SK-N-MC (cell line): ENCODE results near the gene SMIM23.

Experiments used
- DNase-seq: peaks from one replicate; pipeline ENCODE4 v3.0.0-alpha.2; 2011; ENCODE audit warnings: low read depth, low spot score
- H3K27ac ChIP-seq: fragments of 200-600 bp; sonication (generic); 2 replicates; pipeline ENCODE4 v1.5.1; 2016; ENCODE audit warnings: mixed run types
- H3K36me3 ChIP-seq: fragments of 200-600 bp; sonication (generic); 2 replicates; pipeline ENCODE4 v1.6.1; 2017; ENCODE audit warnings: antibody characterized with exemption, low read length, mixed read lengths; ENCODE audit not compliant: insufficient read depth
- H3K4me3 ChIP-seq: fragments of 200-600 bp; sonication (generic); 2 replicates; pipeline ENCODE4 v1.5.1; 2016
- H3K9ac ChIP-seq: fragments of 200-600 bp; sonication (generic); 2 replicates; pipeline ENCODE4 v1.8.0; 2017; ENCODE audit warnings: mixed run types, mixed read lengths; ENCODE audit not compliant: insufficient read length
- H3K9me3 ChIP-seq: fragments of 200-600 bp; sonication (generic); 2 replicates; pipeline ENCODE4 v1.6.1; 2017; ENCODE audit warnings: low read depth, mild to moderate bottlenecking, antibody characterized with exemption, low read length, moderate library complexity, mixed read lengths
- EZH2 ChIP-seq: fragments of 200-600 bp; sonication (generic); IDR thresholded peaks from one replicate; pipeline ENCODE4 v1.6.1; 2017; ENCODE audit warnings: antibody characterized with exemption
- FOXP2 ChIP-seq: optimal IDR thresholded peaks from 2 replicates; pipeline ENCODE3; 2011; ENCODE audit warnings: mild to moderate bottlenecking, moderate library complexity; ENCODE audit not compliant: insufficient read depth; ENCODE audit errors: extremely low read length, control extremely low read depth
- POLR2AphosphoS5 ChIP-seq: IDR thresholded peaks from 2 replicates; pipeline ENCODE4 v1.6.1; 2012; ENCODE audit warnings: mild to moderate bottlenecking, low read depth, low read length, borderline replicate concordance

The SMIM23 gene

GRCh38 chr5:171813270-171813669 lies 27.7 kb downstream of the SMIM23 start:
- no peak for DNase-seq
- H3K36me3 ChIP-seq, result no peaks in the 10 kb centered on the region
- H3K27ac ChIP-seq, result no peak overlapping the region
- no peak for TF ChIP-seq POLR2AphosphoS5
- no peak for TF ChIP-seq FOXP2
- TF ChIP-seq EZH2, result no peak
- H3K4me3 ChIP-seq, result no peak overlapping the region
- no peaks in the 10 kb centered on the region for H3K9me3 ChIP-seq
- no peak overlapping the region for H3K9ac ChIP-seq

- TF ChIP-seq POLR2AphosphoS5 (no peak), EZH2 (no peak), FOXP2 (no peak)
- no peaks in the 10 kb centered on the region for H3K9me3 ChIP-seq
- no peaks in the 10 kb centered on the region for H3K36me3 ChIP-seq
- H3K27ac ChIP-seq, result no peak overlapping the region
- DNase-seq, result no peak
- H3K4me3 ChIP-seq, result no peak overlapping the region
- H3K9ac ChIP-seq, result no peak overlapping the region
Observed at GRCh38 chr5:171813813-171814490, 28.3 kb downstream of the SMIM23 start.

GRCh38 chr5:171816666-171817065 lies 31.0 kb downstream of the SMIM23 start:
- no peak for DNase-seq
- no peaks in the 10 kb centered on the region for H3K9me3 ChIP-seq

GRCh38 chr5:171820561-171820960 lies 34.9 kb downstream of the SMIM23 start:
- DNase-seq, result no peak
- TF ChIP-seq EZH2 (no peak), POLR2AphosphoS5 (no peak), FOXP2 (no peak)
- Histone ChIP-seq H3K9ac (no peak overlapping the region), H3K4me3 (no peak overlapping the region), H3K9me3 (no peaks in the 10 kb centered on the region), H3K27ac (no peak overlapping the region), H3K36me3 (no peaks in the 10 kb centered on the region)

More at GRCh38 chr5:171816666-171817065, 31.0 kb downstream of the SMIM23 start:
- Histone ChIP-seq H3K27ac (no peak overlapping the region), H3K4me3 (no peak overlapping the region), H3K9ac (no peak overlapping the region), H3K36me3 (no peaks in the 10 kb centered on the region)
- no peak for TF ChIP-seq POLR2AphosphoS5
- TF ChIP-seq FOXP2, result no peak
- TF ChIP-seq EZH2, result no peak

- Histone ChIP-seq H3K27ac (no peak overlapping the region), H3K36me3 (no peaks in the 10 kb centered on the region), H3K9ac (no peak overlapping the region), H3K9me3 (no peaks in the 10 kb centered on the region), H3K4me3 (no peak overlapping the region)
- TF ChIP-seq EZH2 (no peak), POLR2AphosphoS5 (no peak), FOXP2 (no peak)
- DNase-seq, result no peak
Observed at GRCh38 chr5:171821286-171821685, 35.7 kb downstream of the SMIM23 start.

GRCh38 chr5:171823269-171823668 lies 37.7 kb downstream of the SMIM23 start:
- no peak overlapping the region for H3K4me3 ChIP-seq
- H3K9me3 ChIP-seq, result no peaks in the 10 kb centered on the region
- H3K9ac ChIP-seq, result no peak overlapping the region
- no peak overlapping the region for H3K27ac ChIP-seq
- DNase-seq, result no peak
- no peaks in the 10 kb centered on the region for H3K36me3 ChIP-seq
- no peak for TF ChIP-seq POLR2AphosphoS5
- TF ChIP-seq FOXP2, result no peak

GRCh38 chr5:171825051-171825450 lies 39.4 kb downstream of the SMIM23 start:
- Histone ChIP-seq H3K9me3 (no peaks in the 10 kb centered on the region), H3K9ac (no peak overlapping the region)
- no peak for TF ChIP-seq POLR2AphosphoS5
- no peak for TF ChIP-seq EZH2
- TF ChIP-seq FOXP2, result no peak

GRCh38 chr5:171826132-171826531 lies 40.5 kb downstream of the SMIM23 start:
- no peak overlapping the region for H3K9ac ChIP-seq
- no peak for DNase-seq
- H3K36me3 ChIP-seq, result no peaks in the 10 kb centered on the region
- H3K4me3 ChIP-seq, result no peak overlapping the region
- no peak for TF ChIP-seq POLR2AphosphoS5
- TF ChIP-seq EZH2, result no peak
- no peak for TF ChIP-seq FOXP2
- H3K9me3 ChIP-seq, result no peaks in the 10 kb centered on the region
- no peak overlapping the region for H3K27ac ChIP-seq

More at GRCh38 chr5:171825051-171825450, 39.4 kb downstream of the SMIM23 start:
- Histone ChIP-seq H3K4me3 (no peak overlapping the region), H3K27ac (no peak overlapping the region), H3K36me3 (no peaks in the 10 kb centered on the region)
- no peak for DNase-seq

GRCh38 chr5:171827162-171827561 lies 41.5 kb downstream of the SMIM23 start:
- no peak overlapping the region for H3K9ac ChIP-seq
- H3K36me3 ChIP-seq, result no peaks in the 10 kb centered on the region
- TF ChIP-seq EZH2 (no peak), FOXP2 (no peak), POLR2AphosphoS5 (no peak)
- H3K9me3 ChIP-seq, result no peaks in the 10 kb centered on the region
- no peak for DNase-seq
- no peak overlapping the region for H3K4me3 ChIP-seq
- no peak overlapping the region for H3K27ac ChIP-seq
